ENCODE results near the gene ZNF148.

GRCh38 chr3:125386811-125387210 is 11.7 kb upstream of the ZNF148 start:
- TF ChIP-seq SUZ12 (IDR thresholded peaks at IDR 0.05; ENCODE audit: extremely low read depth, insufficient read depth, insufficient read length): no peak
- TF ChIP-seq ZNF274 (IDR thresholded peaks at IDR 0.05; ENCODE audit: low read depth, low read length): no peak
